GM21786 (cell line): ENCODE measurements around the gene NAA80.
A peak's percentile ranks its signal among the peaks of the same experiment; 100 is the strongest.
"Not testable (repeated sequence)": the region's sequence is repeated elsewhere in the genome, so short reads cannot be mapped to it uniquely, and the experiment has no call there.

Experiments
- ATAC-seq: cut with Tn5 transposase; IDR thresholded peaks from one replicate; pipeline ENCODE4 v1.9.1; 2021; ENCODE audit not compliant: unreplicated experiment

Gene NAA80

GRCh38 chr3:50271314-50271936 lies 27.8 kb downstream of the NAA80 start:
- ATAC-seq = no peak

GRCh38 chr3:50270422-50271224 lies 28.6 kb downstream of the NAA80 start:
- ATAC-seq = no peak

- no peak for ATAC-seq
These were observed 29.2 kb downstream of the NAA80 start for GRCh38 chr3:50269977-50270413.

- no peak for ATAC-seq
These were observed 29.7 kb downstream of the NAA80 start for GRCh38 chr3:50269460-50269859.

GRCh38 chr3:50268703-50269451 lies 30.3 kb downstream of the NAA80 start, which contains the start of gene SEMA3B:
Gene SEMA3B (plus strand): TSS chr3:50269147. CDS start chr3:50269241, 94 bp downstream.
- ATAC-seq = no peak

- no peak for ATAC-seq
These were observed 30.9 kb downstream of the NAA80 start for GRCh38 chr3:50268276-50268675.

GRCh38 chr3:50267280-50267913 lies 31.8 kb downstream of the NAA80 start:
- no peak for ATAC-seq

- no peak for ATAC-seq
These were observed 32.4 kb downstream of the NAA80 start for GRCh38 chr3:50266836-50267235.

GRCh38 chr3:50266017-50266416 lies 33.2 kb downstream of the NAA80 start:
- ATAC-seq = no peak

- ATAC-seq = no peak
These were observed 33.6 kb downstream of the NAA80 start for GRCh38 chr3:50265571-50265970.

GRCh38 chr3:50264964-50265485 lies 34.2 kb downstream of the NAA80 start:
- no peak for ATAC-seq

GRCh38 chr3:50264383-50264963 lies 34.7 kb downstream of the NAA80 start:
- no peak for ATAC-seq

- ATAC-seq = no peak
These were observed 35.5 kb downstream of the NAA80 start for GRCh38 chr3:50263478-50264382.

GRCh38 chr3:50262778-50263177 lies 36.4 kb downstream of the NAA80 start:
- no peak for ATAC-seq

- ATAC-seq = not testable (repeated sequence)
These were observed 37.0 kb downstream of the NAA80 start for GRCh38 chr3:50262200-50262599.

- ATAC-seq = no peak
These were observed 37.7 kb downstream of the NAA80 start for GRCh38 chr3:50261505-50261904.

- ATAC-seq = no peak
These were observed 38.2 kb downstream of the NAA80 start for GRCh38 chr3:50260942-50261441.

GRCh38 chr3:50260027-50260941 lies 38.9 kb downstream of the NAA80 start:
- ATAC-seq = peak; percentile 88
